C4-2B (cell line): ENCODE results near the gene PCYT1B.

Experiments
- ZFX ChIP-seq: fragments of 450-650 bp; IDR thresholded peaks from 2 replicates; pipeline ENCODE4 v1.6.1; 2017
- TF ChIP-seq, protein P1 (sequence below): fragments of 450-650 bp; conservative IDR thresholded peaks from 2 replicates; pipeline ENCODE4 v1.5.1; 2017; ENCODE audit warnings: mild to moderate bottlenecking

- TF ChIP-seq, protein P1, sequence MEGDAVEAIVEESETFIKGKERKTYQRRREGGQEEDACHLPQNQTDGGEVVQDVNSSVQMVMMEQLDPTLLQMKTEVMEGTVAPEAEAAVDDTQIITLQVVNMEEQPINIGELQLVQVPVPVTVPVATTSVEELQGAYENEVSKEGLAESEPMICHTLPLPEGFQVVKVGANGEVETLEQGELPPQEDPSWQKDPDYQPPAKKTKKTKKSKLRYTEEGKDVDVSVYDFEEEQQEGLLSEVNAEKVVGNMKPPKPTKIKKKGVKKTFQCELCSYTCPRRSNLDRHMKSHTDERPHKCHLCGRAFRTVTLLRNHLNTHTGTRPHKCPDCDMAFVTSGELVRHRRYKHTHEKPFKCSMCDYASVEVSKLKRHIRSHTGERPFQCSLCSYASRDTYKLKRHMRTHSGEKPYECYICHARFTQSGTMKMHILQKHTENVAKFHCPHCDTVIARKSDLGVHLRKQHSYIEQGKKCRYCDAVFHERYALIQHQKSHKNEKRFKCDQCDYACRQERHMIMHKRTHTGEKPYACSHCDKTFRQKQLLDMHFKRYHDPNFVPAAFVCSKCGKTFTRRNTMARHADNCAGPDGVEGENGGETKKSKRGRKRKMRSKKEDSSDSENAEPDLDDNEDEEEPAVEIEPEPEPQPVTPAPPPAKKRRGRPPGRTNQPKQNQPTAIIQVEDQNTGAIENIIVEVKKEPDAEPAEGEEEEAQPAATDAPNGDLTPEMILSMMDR: no peak
- no peak for TF ChIP-seq ZFX
Observed at GRCh38 chrX:24577091-24577490, 70.1 kb downstream of the PCYT1B start.
